Aortic smooth muscle cell (primary cell): Measurements from ENCODE around the gene BNIP2. TPM values are rescaled to one million over a fixed set of nuclear protein-coding genes. Genes with fewer than 3 reads are reported as not detected.

Experiments
- total RNA-seq: library from RNA; depleted of rRNA; stranded (reverse); fragments of >200 nt; gene quantifications from 2 replicates; pipeline ENCODE4 v1.2.3, GENCODE V29; 2014

BNIP2 gene
- total RNA-seq: 99.2 and 111 TPM in 2 replicates

DNA sequence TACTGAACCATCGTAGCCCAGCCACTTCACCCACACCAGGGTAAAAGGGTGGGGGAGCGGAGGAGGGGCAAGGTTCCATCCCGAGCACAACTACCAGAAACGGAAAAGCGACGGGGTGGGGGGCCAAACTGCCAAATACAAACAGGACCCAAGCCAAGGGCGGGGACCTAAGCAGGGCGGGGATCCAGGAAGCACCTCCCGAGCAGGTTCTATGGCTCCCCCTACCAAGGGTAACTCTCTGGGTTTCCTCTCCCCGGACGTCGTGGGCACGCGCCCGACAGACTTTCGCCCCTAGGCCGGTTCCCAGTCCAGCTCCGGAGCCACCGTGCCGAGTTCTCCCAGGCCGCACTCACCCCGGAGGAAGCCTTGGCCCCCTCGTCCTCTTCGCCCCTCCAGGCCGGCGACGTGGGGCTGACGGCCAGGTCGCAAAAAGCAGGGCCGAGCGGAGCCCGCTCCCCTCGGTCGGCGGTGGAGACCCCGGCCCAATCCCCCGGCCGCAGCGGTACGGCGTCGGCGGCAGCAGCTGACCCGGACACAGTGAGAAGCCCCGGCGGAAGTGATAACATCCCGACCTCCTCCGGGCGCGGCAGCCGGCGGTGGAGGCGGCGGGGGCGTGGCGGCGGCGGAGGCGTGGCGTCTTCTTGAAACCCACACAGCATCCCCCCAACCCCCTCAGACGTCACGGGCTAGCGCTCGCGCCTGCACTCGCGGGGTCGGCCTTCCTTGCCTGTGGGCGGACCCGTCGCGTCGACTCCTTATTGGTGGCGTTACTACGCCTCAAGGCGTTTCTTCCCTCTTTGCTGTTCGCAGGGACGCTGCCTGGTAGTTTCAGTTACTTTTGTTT lies at the start of gene BNIP2:
TSS of gene BNIP2 (minus strand) at position 539 of the 844 bp plus-strand sequence. CDS start 6,863 bp downstream, outside the sequence.

GRCh38 chr15:59656897-59657634 lies 32.1 kb downstream of the BNIP2 start, which contains the start of gene GTF2A2:
Gene GTF2A2 (minus strand): TSS chr15:59657515. CDS start chr15:59652277, 5,238 bp downstream.

DNA sequence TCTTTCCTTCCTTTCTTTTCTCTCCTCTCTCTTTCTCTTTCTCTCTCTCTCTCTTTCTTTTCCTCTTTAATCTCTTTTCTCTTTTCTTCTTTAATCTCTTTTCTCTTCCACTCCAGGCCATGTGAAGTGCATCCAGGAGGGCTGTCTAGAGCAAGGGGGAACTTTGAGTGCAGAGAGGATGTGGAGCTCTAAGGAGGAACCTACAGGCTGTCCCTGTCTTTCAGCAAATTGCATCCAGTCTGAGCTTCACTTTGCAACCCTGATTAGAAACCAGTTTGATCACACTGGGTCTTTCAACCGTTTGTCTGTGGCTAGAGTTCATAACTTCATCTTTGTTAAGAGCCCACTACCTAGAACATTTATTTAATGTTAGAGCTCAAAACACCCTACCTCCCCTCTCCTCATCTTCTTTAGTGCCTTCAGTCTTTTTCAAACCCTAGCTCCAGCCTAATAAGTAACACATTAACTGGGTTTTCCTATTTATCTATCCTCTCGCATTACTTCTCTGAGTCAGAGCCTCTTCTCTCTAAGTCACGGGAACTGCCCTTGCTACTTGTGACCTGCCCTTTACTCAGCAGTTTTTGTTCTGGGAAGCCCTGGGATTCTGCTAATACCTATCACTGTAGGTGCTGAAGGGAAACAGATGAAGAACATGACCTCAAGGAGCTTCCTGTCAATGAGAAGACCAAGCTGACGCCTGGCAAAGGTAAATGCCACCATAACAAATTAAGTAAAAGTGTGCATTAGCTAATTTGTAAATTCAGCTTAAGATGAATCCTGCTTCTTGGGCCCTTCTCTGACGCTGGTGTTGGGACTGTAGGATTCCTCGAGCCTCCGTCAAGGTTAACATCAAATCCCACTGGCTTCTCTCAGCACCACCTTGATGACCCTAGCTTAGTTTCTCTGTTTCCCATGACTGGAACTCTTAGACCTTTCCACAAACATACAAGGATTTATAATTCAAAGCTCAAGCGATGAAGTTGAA lies 77.6 kb downstream of the BNIP2 start, which contains the start of gene GCNT3:
TSS of gene GCNT3 (plus strand) at position 508 of the 985 bp plus-strand sequence. CDS start 6,456 bp downstream, outside the sequence.

Other genes starting within 250 kb of the BNIP2 start
- under 0.01 TPM in 1 of 2 replicates, not detected in the other for gene GCNT3, start 77.5 kb downstream of the BNIP2 start, total RNA-seq
- 20.8 and 36.2 TPM in 2 replicates for gene GTF2A2, start 31.8 kb downstream of the BNIP2 start, total RNA-seq